ENCODE measurements around the gene TMEM144.
"Not testable (repeated sequence)": the region's sequence is repeated elsewhere in the genome, so short reads cannot be mapped to it uniquely, and the experiment has no call there.

Gene TMEM144

DNA sequence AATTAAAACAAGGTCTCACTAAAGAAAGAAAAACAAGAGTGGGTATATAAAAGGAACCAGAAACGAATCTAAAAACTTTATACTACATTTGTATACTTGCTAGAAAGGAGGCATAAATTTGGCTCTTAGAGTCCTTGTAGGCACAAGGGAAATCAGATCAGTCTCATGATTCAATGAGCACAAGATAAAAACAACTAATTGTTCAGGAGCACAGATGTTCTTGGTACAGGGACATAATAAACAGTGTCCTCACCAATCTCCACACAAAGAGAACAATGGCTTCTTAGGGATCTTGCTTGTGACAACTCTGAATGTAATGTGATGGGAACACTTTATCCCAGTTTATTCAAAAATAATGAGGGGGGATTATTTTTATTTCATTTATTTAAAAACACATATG lies 28.3 kb downstream of the TMEM144 start:
- no peak for DNase-seq

GRCh38 chr4:158239196-158239595 lies 28.9 kb downstream of the TMEM144 start:
- no peak for DNase-seq

- no peak for DNase-seq
Measured at GRCh38 chr4:158243071-158243470, 32.8 kb downstream of the TMEM144 start.

- no peak for DNase-seq
Measured at GRCh38 chr4:158250321-158250720, 40.0 kb downstream of the TMEM144 start.

DNA sequence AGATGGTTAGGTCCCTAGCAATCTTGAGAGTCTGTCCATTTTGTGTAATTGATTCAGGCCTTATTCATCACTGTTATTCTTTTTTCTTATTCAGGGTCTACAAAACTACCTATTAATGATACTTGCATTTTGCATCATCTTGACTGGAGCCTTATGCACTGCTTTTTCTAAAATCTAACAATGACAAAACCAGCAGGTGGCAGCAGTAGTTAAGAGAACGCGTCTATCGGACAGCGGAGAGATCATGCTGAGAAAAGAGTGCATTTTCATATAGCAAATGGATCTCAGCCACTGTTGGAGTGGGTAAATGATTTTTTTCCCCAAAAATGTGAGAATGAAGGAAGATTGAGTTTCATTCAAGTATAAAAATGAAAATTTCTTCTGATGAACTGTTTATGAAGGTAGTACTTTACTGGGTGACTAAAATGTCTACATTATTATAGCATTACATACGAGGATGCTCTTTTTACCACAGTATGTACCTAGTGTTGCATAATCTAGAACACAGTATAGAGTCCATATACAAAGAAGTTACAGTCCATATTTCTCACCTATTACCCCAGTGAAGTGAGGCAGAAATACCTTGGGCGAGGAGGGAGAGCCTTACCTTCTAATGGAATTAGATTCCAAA lies 43.2 kb downstream of the TMEM144 start:
- peak; percentile 50 for DNase-seq

DNA sequence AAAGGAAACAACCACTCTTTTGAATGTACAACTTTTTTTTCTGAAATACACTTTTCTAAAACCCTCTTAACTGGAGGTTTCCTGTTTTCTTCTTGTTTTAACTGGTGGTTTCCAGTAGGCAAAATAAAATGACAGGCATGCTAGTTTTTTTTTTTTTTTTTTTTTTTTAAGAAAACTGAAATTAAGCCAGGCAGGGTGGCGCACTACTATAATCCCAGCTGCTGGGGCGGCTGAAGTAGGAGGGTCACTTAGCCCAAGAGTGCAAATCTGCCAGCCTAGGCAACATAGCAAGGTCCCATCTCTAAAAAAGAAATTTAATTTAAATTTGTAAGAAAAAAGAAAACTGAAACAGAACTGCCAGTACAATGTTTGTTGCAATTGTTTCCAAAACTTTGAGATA lies 44.0 kb downstream of the TMEM144 start:
- no peak for DNase-seq

GRCh38 chr4:158255727-158256324 lies 45.5 kb downstream of the TMEM144 start:
- DNase-seq = no peak

DNA sequence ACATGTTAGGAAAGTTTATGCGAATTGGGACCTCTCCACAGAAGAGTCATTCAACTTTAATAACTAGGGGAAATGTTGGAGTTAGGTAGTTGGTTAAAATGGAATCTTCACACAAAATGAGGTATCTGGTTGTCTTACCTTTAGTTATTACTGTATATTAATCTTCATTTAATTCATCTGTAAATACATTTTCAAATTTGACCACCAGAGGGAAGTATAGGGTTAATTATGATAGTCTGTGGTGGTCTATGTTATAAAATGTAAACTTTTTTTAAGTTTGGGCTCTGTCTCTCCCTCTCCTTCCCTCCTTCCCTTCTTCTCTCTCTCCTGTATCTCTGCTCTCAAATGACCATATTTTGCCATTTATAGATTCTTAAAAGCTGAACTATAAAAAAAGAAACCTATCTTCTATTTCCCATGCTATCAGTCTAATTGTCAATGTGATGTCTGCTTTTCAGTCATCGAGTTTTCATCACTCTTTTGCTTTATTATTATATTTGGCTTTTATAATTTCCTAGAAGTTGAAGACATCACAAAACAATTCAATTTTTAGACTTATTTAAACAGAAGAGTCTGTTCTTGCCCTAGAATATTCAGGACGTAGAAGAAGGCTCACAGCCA lies 49.8 kb downstream of the TMEM144 start:
- DNase-seq = no peak

GRCh38 chr4:158261480-158261879 lies 51.2 kb downstream of the TMEM144 start:
- DNase-seq = no peak

DNA sequence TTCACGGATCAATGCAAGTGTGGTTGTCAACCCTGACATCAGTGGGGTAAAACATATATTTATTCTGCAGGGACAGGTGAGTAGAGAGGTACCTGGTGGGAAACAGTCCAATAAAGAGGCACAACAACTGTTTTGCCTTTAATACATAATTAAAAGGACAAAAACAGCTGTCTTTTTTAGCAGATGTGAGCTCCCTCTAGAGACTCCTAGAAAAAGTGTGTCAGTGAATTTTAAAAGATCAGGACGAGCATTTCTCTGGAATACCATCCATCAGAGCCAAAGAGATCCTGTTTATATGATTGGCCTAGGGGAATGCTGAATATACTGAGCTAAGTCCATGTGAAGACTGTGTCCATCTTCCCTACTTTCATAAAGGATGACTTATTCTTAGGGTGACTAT lies 58.3 kb downstream of the TMEM144 start:
- DNase-seq = no peak

- DNase-seq = no peak
Measured at GRCh38 chr4:158274636-158275035, 64.3 kb downstream of the TMEM144 start.

- no peak for DNase-seq
Measured at GRCh38 chr4:158277558-158277957, 67.3 kb downstream of the TMEM144 start.

- not testable (repeated sequence) for DNase-seq
Measured at GRCh38 chr4:158279052-158279451, 68.8 kb downstream of the TMEM144 start.

DNA sequence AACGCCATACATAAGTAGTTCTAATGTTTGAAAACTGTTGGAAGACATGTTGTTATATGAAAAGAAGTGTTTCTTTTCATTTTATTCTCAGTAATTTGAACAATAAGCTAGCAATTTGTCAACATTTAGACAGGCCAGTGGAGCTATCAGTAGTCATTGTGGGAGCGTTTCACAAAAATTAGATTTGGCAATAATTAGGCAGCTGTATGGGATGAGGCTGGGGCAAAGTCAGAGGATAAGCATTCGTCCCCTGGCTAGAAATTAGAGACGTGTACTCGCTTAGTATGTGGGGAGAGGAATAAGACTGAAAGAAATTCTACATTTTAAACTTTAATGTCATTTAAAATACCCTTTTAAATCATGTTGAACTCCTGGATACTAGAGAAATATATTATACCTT lies 70.6 kb downstream of the TMEM144 start:
- no peak for DNase-seq

GRCh38 chr4:158282252-158282651 lies 72.0 kb downstream of the TMEM144 start:
- DNase-seq = no peak

DNA sequence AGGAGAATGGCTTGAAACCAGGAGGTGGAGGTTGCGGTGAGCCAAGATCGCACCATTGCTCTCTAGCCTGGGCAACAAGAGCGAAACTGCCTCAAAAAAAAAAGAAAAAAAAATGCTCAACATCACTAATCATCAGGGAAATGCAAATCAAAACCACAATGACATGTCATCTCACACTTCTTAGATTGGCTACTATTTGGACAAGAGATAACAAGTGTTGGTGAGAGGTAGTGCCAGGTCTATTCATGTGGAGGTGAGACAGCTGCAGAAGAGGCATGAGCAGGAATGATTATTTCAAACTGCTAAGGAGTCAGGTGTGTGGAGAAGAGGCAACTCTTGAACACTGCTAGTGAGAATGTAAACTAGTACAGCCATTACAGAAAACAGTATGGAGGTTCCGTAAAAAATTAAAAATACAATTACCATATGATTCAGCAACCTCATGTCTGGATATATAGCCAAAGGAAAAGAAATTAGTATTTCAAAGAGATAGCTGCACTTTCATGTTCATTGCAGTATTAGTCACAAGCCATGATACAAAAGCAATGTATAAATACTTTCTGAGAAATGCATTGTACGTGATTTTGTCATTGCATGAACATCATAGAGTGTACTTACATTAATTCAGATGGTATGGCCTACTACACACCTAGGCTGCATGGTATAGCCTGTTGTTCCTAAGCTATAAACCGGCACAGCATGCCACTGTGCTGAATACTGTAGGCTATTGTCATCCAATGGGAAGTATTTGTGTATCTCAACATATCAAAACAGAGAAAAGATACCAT lies 75.3 kb downstream of the TMEM144 start:
- no peak for DNase-seq

GRCh38 chr4:158290912-158291311 lies 80.6 kb downstream of the TMEM144 start:
- DNase-seq = no peak

GRCh38 chr4:158291334-158292055 lies 81.2 kb downstream of the TMEM144 start:
- DNase-seq = no peak

DNA sequence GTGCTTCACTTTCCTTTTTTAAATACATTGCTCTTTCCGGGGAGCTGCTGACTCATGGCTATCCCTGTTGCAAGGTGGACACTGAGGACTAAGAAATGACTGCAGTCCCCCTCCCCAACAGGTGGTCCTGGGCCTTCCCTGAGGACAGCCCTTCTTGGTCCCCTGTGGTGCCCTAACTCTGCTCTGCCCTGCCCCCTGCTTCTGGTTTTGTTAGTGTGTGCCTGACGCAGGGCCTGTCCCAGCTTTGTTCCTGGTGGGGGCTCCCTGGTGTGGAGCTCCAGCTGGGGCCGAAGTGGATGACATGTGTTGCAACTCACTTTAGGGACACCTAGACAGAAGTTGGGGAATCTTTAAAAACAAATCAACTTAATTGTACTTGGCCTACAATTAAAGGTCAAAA lies 81.9 kb downstream of the TMEM144 start:
- no peak for DNase-seq

GRCh38 chr4:158295053-158295452 lies 84.8 kb downstream of the TMEM144 start:
- DNase-seq = no peak

DNA sequence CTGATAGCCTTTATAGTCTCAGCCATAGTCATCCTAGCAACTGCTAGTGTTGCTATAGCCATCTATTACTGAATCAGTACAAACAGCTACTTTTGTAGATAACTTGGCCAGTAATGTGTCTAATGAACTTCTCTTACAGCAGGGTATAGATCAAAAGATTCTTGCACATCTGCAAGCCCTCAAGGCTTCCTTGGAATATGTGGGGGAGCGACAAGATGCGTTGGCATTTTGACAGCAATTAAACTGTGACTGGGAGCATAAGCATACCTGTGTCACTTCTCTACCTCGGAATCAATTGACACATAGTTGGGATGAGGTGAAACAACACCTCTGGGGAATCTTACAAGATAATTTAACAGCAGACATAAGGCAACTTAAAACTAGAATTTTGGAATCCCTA lies 87.6 kb downstream of the TMEM144 start:
- no peak for DNase-seq

- DNase-seq = no peak
Measured at GRCh38 chr4:158299459-158300007, 89.2 kb downstream of the TMEM144 start.

- no peak for DNase-seq
Measured at GRCh38 chr4:158300012-158300411, 89.7 kb downstream of the TMEM144 start.
